Neural crest cell (in vitro differentiated cells): ENCODE data around the gene MAML3. TPM values are rescaled to one million over a fixed set of nuclear protein-coding genes. Genes with fewer than 3 reads are reported as not detected.

Experiments used
- DNase-seq: peaks from one replicate; pipeline ENCODE4 v3.0.0; 2021; ENCODE audit warnings: low read depth, mixed read lengths, low spot score
- H3K27ac Mint-ChIP-seq: one replicate; pipeline ENCODE4 v1.8.0; 2021; ENCODE audit warnings: mild to moderate bottlenecking, mixed read lengths; ENCODE audit not compliant: unreplicated experiment
- H3K27me3 Mint-ChIP-seq: 2 replicates; pipeline ENCODE4 v1.8.0; 2021; ENCODE audit warnings: low read depth, mild to moderate bottlenecking, mixed read lengths
- H3K36me3 Mint-ChIP-seq: 2 replicates; pipeline ENCODE4 v1.8.0; 2021; ENCODE audit warnings: low read depth, mild to moderate bottlenecking, mixed read lengths
- H3K4me1 Mint-ChIP-seq: 2 replicates; pipeline ENCODE4 v1.8.0; 2021; ENCODE audit warnings: mixed read lengths
- H3K4me3 Mint-ChIP-seq: one replicate; pipeline ENCODE4 v1.8.0; 2021; ENCODE audit warnings: mild to moderate bottlenecking, mixed read lengths
- H3K9me3 Mint-ChIP-seq: 2 replicates; pipeline ENCODE4 v1.8.0; 2021; ENCODE audit warnings: mixed read lengths
- total RNA-seq: library from RNA; stranded (reverse); gene quantifications from 2 replicates; pipeline ENCODE4 v1.2.1, GENCODE V29; 2021
- TF ChIP-seq, protein P1 (sequence below): fragments of 200-600 bp; sonication (generic); conservative IDR thresholded peaks from 2 replicates; pipeline ENCODE4 v1.5.0; 2021; ENCODE audit warnings: antibody characterized with exemption, mild to moderate bottlenecking

Gene MAML3
- total RNA-seq, 1 donor from 2014 or later: 21.8 TPM

GRCh38 chr4:139959396-139959795 lies 194.6 kb downstream of the MAML3 start:
- no peak for DNase-seq
- Mint-ChIP-seq H3K4me3 (no peak overlapping the region), H3K36me3 (no peaks in the 10 kb centered on the region), H3K27me3 (no peaks in the 10 kb centered on the region), H3K9me3 (no peaks in the 10 kb centered on the region), H3K27ac (no peak overlapping the region), H3K4me1 (peaks cover 49% of the 10 kb centered on the region)
- TF ChIP-seq, protein P1, sequence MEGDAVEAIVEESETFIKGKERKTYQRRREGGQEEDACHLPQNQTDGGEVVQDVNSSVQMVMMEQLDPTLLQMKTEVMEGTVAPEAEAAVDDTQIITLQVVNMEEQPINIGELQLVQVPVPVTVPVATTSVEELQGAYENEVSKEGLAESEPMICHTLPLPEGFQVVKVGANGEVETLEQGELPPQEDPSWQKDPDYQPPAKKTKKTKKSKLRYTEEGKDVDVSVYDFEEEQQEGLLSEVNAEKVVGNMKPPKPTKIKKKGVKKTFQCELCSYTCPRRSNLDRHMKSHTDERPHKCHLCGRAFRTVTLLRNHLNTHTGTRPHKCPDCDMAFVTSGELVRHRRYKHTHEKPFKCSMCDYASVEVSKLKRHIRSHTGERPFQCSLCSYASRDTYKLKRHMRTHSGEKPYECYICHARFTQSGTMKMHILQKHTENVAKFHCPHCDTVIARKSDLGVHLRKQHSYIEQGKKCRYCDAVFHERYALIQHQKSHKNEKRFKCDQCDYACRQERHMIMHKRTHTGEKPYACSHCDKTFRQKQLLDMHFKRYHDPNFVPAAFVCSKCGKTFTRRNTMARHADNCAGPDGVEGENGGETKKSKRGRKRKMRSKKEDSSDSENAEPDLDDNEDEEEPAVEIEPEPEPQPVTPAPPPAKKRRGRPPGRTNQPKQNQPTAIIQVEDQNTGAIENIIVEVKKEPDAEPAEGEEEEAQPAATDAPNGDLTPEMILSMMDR: no peak

GRCh38 chr4:139958739-139959098 lies 195.3 kb downstream of the MAML3 start:
- DNase-seq: no peak
- no peaks in the 10 kb centered on the region for H3K36me3 Mint-ChIP-seq
- no peak overlapping the region for H3K4me3 Mint-ChIP-seq
- no peaks in the 10 kb centered on the region for H3K27me3 Mint-ChIP-seq
- no peaks in the 10 kb centered on the region for H3K9me3 Mint-ChIP-seq
- peaks cover 43% of the 10 kb centered on the region for H3K4me1 Mint-ChIP-seq
- no peak overlapping the region for H3K27ac Mint-ChIP-seq
- TF ChIP-seq, protein P1: no peak

DNA sequence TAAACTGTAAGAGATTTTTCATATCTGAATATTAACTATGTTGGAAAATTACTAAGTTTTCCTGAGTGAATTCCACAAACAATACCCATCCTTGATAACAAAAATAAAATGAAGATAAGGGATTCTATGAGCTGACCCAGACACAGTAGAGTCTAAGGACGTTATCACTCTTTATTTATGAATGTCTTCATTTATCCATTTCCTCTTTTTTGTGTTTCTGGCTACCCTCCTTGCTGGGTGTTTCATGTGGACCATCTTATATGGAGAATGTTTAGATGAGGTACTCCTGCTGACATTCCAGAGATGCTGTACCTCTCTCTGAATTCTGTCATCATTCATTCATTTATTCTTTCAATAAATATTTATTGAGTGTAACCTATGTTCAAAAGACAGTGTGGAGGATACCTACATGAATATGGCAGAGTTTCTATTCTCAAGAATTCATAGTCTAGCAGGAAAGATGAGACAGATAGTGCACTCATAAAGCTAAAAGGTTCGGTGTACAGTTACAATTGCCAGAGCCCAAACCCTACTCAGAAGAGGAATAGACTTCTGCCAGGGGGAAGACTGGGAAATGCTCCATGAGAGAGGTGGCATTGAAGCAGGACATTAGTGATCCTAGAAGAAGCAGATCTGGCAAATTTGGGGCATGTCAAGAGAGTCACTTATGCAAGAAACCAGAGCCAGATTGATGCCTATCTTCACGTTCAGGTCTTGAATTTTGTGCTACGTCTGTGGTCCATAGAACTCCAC lies 195.8 kb downstream of the MAML3 start:
- Mint-ChIP-seq H3K4me1 (peaks cover 41% of the 10 kb centered on the region), H3K36me3 (no peaks in the 10 kb centered on the region), H3K4me3 (no peak overlapping the region), H3K27ac (no peak overlapping the region), H3K9me3 (no peaks in the 10 kb centered on the region), H3K27me3 (no peaks in the 10 kb centered on the region)
- TF ChIP-seq, protein P1: no peak
- no peak for DNase-seq

GRCh38 chr4:139957065-139957464 lies 196.9 kb downstream of the MAML3 start:
- Mint-ChIP-seq H3K4me3 (no peak overlapping the region), H3K9me3 (no peaks in the 10 kb centered on the region), H3K36me3 (no peaks in the 10 kb centered on the region), H3K27me3 (no peaks in the 10 kb centered on the region), H3K27ac (peak overlapping the region; percentile 32), H3K4me1 (peaks cover 45% of the 10 kb centered on the region)
- TF ChIP-seq, protein P1: no peak
- DNase-seq: no peak

- Mint-ChIP-seq H3K4me1 (peaks cover 45% of the 10 kb centered on the region), H3K27me3 (no peaks in the 10 kb centered on the region), H3K9me3 (no peaks in the 10 kb centered on the region), H3K27ac (peak overlapping the region; percentile 93), H3K4me3 (peak overlapping the region; percentile 12), H3K36me3 (no peaks in the 10 kb centered on the region)
- no peak for DNase-seq
- TF ChIP-seq, protein P1: no peak
Observed at GRCh38 chr4:139956507-139957017, 197.4 kb downstream of the MAML3 start.
